Measurements from ENCODE around the gene GLI1. TPM values are rescaled to one million over a fixed set of nuclear protein-coding genes. Genes with fewer than 3 reads are reported as not detected.

GLI1 gene
- polyA plus RNA-seq, 1 donor from 2014 or later, result 4.2 TPM

DNA sequence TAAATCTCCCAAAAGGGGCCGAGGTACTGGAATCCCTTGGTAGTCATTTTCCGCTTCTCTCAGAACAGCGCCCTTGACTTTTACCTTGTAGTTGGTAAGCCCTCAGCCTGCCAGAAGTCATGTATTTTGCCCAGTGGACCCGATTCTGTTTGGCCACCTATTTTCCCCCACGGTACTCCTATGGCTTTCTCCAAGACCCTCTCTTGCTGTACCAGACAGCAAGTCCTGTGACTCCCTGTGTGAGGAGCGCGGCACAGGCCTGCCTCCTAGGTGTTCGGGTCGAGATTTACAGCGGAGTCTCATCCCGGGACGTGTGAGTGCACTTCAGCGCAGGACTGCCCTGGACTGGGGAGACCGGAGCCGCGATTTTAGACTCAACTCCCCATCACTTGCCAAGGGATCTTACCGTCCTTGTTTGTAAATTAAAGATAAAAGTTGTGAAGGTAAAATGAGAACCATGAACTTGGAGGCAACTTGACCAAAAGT is 62.0 kb downstream of the GLI1 start:
- no peaks in the 10 kb centered on the region for H3K9me2 ChIP-seq (ENCODE audit: insufficient read depth, low read length)
- H3K27ac ChIP-seq (ENCODE audit: low read length), result peak overlapping the region; percentile 93

More for the DNA sequence above, 62.0 kb downstream of the GLI1 start:
- Histone ChIP-seq H3K79me2 (replicated peaks; ENCODE audit: insufficient read depth, low read length) (peaks cover 28% of the 10 kb centered on the region), H3K9me3 (ENCODE audit: low read length) (no peaks in the 10 kb centered on the region), H2AFZ (ENCODE audit: low read depth, low read length) (no peak overlapping the region), H3K4me3 (ENCODE audit: low read length) (peak overlapping the region; percentile 86), H3F3A (ENCODE audit: insufficient read depth, low read length, poor library complexity, severe bottlenecking) (peaks cover 4% of the 10 kb centered on the region), H3K36me3 (ENCODE audit: insufficient read depth, low read length) (no peaks in the 10 kb centered on the region), H3K27me3 (ENCODE audit: insufficient read depth, low read depth, low read length) (no peaks in the 10 kb centered on the region), H3K4me2 (ENCODE audit: low read length) (peak overlapping the region; percentile 62), H3K9ac (ENCODE audit: low read length) (peak overlapping the region; percentile 84), H4K20me1 (ENCODE audit: insufficient read depth) (no peaks in the 10 kb centered on the region)
- TF ChIP-seq EP300 (conservative IDR thresholded peaks at IDR 0.05; ENCODE audit: poor library complexity, severe bottlenecking), result no peak
- TF ChIP-seq, protein P1, sequence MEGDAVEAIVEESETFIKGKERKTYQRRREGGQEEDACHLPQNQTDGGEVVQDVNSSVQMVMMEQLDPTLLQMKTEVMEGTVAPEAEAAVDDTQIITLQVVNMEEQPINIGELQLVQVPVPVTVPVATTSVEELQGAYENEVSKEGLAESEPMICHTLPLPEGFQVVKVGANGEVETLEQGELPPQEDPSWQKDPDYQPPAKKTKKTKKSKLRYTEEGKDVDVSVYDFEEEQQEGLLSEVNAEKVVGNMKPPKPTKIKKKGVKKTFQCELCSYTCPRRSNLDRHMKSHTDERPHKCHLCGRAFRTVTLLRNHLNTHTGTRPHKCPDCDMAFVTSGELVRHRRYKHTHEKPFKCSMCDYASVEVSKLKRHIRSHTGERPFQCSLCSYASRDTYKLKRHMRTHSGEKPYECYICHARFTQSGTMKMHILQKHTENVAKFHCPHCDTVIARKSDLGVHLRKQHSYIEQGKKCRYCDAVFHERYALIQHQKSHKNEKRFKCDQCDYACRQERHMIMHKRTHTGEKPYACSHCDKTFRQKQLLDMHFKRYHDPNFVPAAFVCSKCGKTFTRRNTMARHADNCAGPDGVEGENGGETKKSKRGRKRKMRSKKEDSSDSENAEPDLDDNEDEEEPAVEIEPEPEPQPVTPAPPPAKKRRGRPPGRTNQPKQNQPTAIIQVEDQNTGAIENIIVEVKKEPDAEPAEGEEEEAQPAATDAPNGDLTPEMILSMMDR (IDR thresholded peaks at IDR 0.05; ENCODE audit: poor library complexity, severe bottlenecking), result no peak
- TF ChIP-seq, protein P2, sequence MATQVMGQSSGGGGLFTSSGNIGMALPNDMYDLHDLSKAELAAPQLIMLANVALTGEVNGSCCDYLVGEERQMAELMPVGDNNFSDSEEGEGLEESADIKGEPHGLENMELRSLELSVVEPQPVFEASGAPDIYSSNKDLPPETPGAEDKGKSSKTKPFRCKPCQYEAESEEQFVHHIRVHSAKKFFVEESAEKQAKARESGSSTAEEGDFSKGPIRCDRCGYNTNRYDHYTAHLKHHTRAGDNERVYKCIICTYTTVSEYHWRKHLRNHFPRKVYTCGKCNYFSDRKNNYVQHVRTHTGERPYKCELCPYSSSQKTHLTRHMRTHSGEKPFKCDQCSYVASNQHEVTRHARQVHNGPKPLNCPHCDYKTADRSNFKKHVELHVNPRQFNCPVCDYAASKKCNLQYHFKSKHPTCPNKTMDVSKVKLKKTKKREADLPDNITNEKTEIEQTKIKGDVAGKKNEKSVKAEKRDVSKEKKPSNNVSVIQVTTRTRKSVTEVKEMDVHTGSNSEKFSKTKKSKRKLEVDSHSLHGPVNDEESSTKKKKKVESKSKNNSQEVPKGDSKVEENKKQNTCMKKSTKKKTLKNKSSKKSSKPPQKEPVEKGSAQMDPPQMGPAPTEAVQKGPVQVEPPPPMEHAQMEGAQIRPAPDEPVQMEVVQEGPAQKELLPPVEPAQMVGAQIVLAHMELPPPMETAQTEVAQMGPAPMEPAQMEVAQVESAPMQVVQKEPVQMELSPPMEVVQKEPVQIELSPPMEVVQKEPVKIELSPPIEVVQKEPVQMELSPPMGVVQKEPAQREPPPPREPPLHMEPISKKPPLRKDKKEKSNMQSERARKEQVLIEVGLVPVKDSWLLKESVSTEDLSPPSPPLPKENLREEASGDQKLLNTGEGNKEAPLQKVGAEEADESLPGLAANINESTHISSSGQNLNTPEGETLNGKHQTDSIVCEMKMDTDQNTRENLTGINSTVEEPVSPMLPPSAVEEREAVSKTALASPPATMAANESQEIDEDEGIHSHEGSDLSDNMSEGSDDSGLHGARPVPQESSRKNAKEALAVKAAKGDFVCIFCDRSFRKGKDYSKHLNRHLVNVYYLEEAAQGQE (IDR thresholded peaks at IDR 0.05; ENCODE audit: borderline replicate concordance), result peak; percentile 6

Small RNA genes lying within 50 kb of the gene (small RNA-seq; reads per million reads assigned to genes)
- gene MIR616 (0 to 0.07 (median 0) reads per million in 3 experiments), gene RNU6-879P (0 reads per million in 3 experiments)

Other genes starting within 250 kb of the GLI1 start
- gene NXPH4, start 243.0 kb upstream of the GLI1 start, polyA plus RNA-seq, result 0.53 TPM in 1 of 2 replicates, not detected in the other
- 38.2 and 42.2 TPM in 2 replicates for gene SHMT2, start 230.1 kb upstream of the GLI1 start, polyA plus RNA-seq
- gene STAC3, start 208.6 kb upstream of the GLI1 start, polyA plus RNA-seq, result 1.3 and 2.9 TPM in 2 replicates
- 11.1 and 13.7 TPM in 2 replicates for gene R3HDM2, start 28.7 kb upstream of the GLI1 start, polyA plus RNA-seq
- gene INHBC, start 25.0 kb upstream of the GLI1 start, polyA plus RNA-seq, result not detected in 2 replicates
- 0.30 and 2.3 TPM in 2 replicates for gene INHBE, start 4.5 kb upstream of the GLI1 start, polyA plus RNA-seq
- not detected in 2 replicates for gene ARHGAP9, start 20.1 kb downstream of the GLI1 start, polyA plus RNA-seq
- gene MARS1, start 28.3 kb downstream of the GLI1 start, polyA plus RNA-seq, result 312 and 321 TPM in 2 replicates
- gene DDIT3, start 60.7 kb downstream of the GLI1 start, polyA plus RNA-seq, result 24.0 and 25.8 TPM in 2 replicates
- gene MBD6, start 63.0 kb downstream of the GLI1 start, polyA plus RNA-seq, result 2.1 and 6.2 TPM in 2 replicates
- gene DCTN2, start 87.4 kb downstream of the GLI1 start, polyA plus RNA-seq, result 351 and 369 TPM in 2 replicates
- gene KIF5A, start 90.3 kb downstream of the GLI1 start, polyA plus RNA-seq, result 58.8 and 67.5 TPM in 2 replicates
- 22.1 and 31.0 TPM in 2 replicates for gene PIP4K2C, start 131.4 kb downstream of the GLI1 start, polyA plus RNA-seq
- 141 and 163 TPM in 2 replicates for gene DTX3, start 145.0 kb downstream of the GLI1 start, polyA plus RNA-seq
- gene ARHGEF25, start 151.7 kb downstream of the GLI1 start, polyA plus RNA-seq, result 12.9 and 18.8 TPM in 2 replicates
- 99.9 and 152 TPM in 2 replicates for gene B4GALNT1, start 173.4 kb downstream of the GLI1 start, polyA plus RNA-seq
- gene OS9, start 234.3 kb downstream of the GLI1 start, polyA plus RNA-seq, result 223 and 248 TPM in 2 replicates

Measured in neural cell (in vitro differentiated cells).